HCT116 (cell line): ENCODE measurements around the gene CHSY3. TPM values are rescaled to one million over a fixed set of nuclear protein-coding genes. Genes with fewer than 3 reads are reported as not detected.

Experiments used
- ATAC-seq: fragments of 200-7000 bp; cut with Tn5 transposase; 2 replicates; pipeline ENCODE4 v1.9.1; 2020; ENCODE audit warnings: mild to moderate bottlenecking, moderate library complexity
- BruUV-seq: library from RNA; stranded (reverse); fragments of 400-500 nt; replicated peaks from 2 replicates; lab custom pipeline; 2021; lab: Mats Ljungman, UMichigan
- CTCF ChIA-PET: fragments of 300-600 bp; sonication (Branson Sonifier 250); formaldehyde crosslinking; loops from one replicate; lab custom pipeline; 2021; ENCODE audit warnings: antibody characterized with exemption; lab: Charles Lee
- POLR2A ChIA-PET: fragments of 300-600, 350-600 bp; sonication (Branson Sonifier 250); formaldehyde crosslinking; loops from one replicate; lab custom pipeline; 2021; ENCODE audit warnings: antibody characterized with exemption; lab: Charles Lee
- RAD21 ChIA-PET, 2 experiments: fragments of 300-600 bp; sonication (Branson Sonifier 250); formaldehyde crosslinking; loops; one replicate each; lab custom pipeline; 2023; ENCODE audit warnings: low total read pairs in 2 of 2; ENCODE audit not compliant: uncharacterized antibody in 2 of 2, unreplicated experiment in 2 of 2, low non-redundant PET in 1 of 2; lab: Charles Lee
- DNase-seq: peaks from one replicate; pipeline ENCODE4 v3.0.0-alpha.2; 2010; ENCODE audit warnings: low read depth, low spot score
- H2AFZ ChIP-seq: fragments of 200-600 bp; shearing (Covaris generic), sonication (generic); 2 replicates; pipeline ENCODE4 v1.6.1; 2017; ENCODE audit warnings: low read depth, mixed run types, mixed read lengths, antibody characterized with exemption, low read length; ENCODE audit not compliant: poor library complexity, severe bottlenecking
- H3K27ac ChIP-seq: 2 replicates; pipeline ENCODE4 v1.5.1; 2012; ENCODE audit warnings: low read depth, low read length
- H3K27me3 ChIP-seq: fragments of 200-600 bp; sonication (generic); 2 replicates; pipeline ENCODE4 v1.6.1; 2016; ENCODE audit warnings: mixed run types, low read length, mixed read lengths; ENCODE audit not compliant: insufficient read depth
- H3K36me3 ChIP-seq, 2 experiments: fragments of 200-500 bp in 1 of 2; fragments of 200-600 bp in 1 of 2; sonication (Bioruptor generic) in 1 of 2; sonication (generic) in 1 of 2; 2 replicates each; pipeline versions ENCODE4 v1.5.1 to v1.6.1; 2014 to 2016; ENCODE audit warnings: low read length in 2 of 2, inconsistent platforms in 1 of 2, mixed read lengths in 1 of 2, mixed run types in 1 of 2; ENCODE audit not compliant: insufficient read depth in 2 of 2, control insufficient read depth in 1 of 2
- H3K4me1 ChIP-seq, 2 experiments: fragments of 200-600 bp in 1 of 2; sonication (generic) in 1 of 2; 2 replicates each; pipeline versions ENCODE4 v1.5.1 to v1.6.1; 2012 to 2017; ENCODE audit warnings: low read length in 2 of 2, inconsistent platforms in 1 of 2, mild to moderate bottlenecking in 1 of 2, mixed read lengths in 1 of 2, mixed run types in 1 of 2, moderate library complexity in 1 of 2; ENCODE audit not compliant: insufficient read depth in 2 of 2, control insufficient read depth in 1 of 2
- H3K4me2 ChIP-seq: fragments of 200-600 bp; sonication (generic); 2 replicates; pipeline ENCODE4 v1.6.1; 2017; ENCODE audit warnings: mixed run types, low read length, mixed read lengths
- H3K4me3 ChIP-seq, 2 experiments: fragments of 200-600 bp in 1 of 2; sonication (generic) in 1 of 2; replicated peaks in 1 of 2; 2 replicates each; pipeline ENCODE4 v1.5.1; 2011 to 2016; ENCODE audit warnings: low read length in 2 of 2, control low read depth in 1 of 2, low read depth in 1 of 2, mild to moderate bottlenecking in 1 of 2, mixed read lengths in 1 of 2, mixed run types in 1 of 2
- H3K79me2 ChIP-seq: fragments of 200-600 bp; sonication (generic); 2 replicates; pipeline ENCODE4 v1.6.1; 2017; ENCODE audit warnings: mild to moderate bottlenecking, mixed run types, low read length, moderate library complexity, mixed read lengths; ENCODE audit not compliant: insufficient read depth
- H3K9ac ChIP-seq: fragments of 200-600 bp; sonication (generic); 2 replicates; pipeline ENCODE4 v1.6.1; 2016; ENCODE audit warnings: low read length, mixed read lengths
- H3K9me2 ChIP-seq: fragments of 200-600 bp; sonication (generic), shearing (Covaris generic); 2 replicates; pipeline ENCODE4 v1.6.1; 2017; ENCODE audit warnings: mixed run types, mild to moderate bottlenecking, moderate library complexity; ENCODE audit not compliant: insufficient read depth
- H3K9me3 ChIP-seq, 2 experiments: fragments of 200-500 bp in 1 of 2; fragments of 200-600 bp in 1 of 2; sonication (Bioruptor generic) in 1 of 2; sonication (generic) in 1 of 2; 2 replicates each; pipeline ENCODE4 v1.6.1; 2014 to 2017; ENCODE audit warnings: low read length in 2 of 2, mixed read lengths in 2 of 2, inconsistent platforms in 1 of 2, low read depth in 1 of 2, mild to moderate bottlenecking in 1 of 2, mixed run types in 1 of 2, moderate library complexity in 1 of 2; ENCODE audit not compliant: control insufficient read depth in 1 of 2, insufficient read depth in 1 of 2
- H4K20me1 ChIP-seq: fragments of 200-600 bp; sonication (generic), shearing (Covaris generic); 2 replicates; pipeline ENCODE4 v1.6.1; 2017; ENCODE audit warnings: mixed run types, mild to moderate bottlenecking, moderate library complexity; ENCODE audit not compliant: insufficient read depth
- CBX3 ChIP-seq: IDR thresholded peaks from 2 replicates; pipeline ENCODE4 v1.6.1; 2012; ENCODE audit warnings: low read depth
- CTCF ChIP-seq, 3 experiments: fragments of 200-600 bp in 1 of 3; sonication (generic) in 1 of 3; IDR thresholded peaks in 2 of 3; conservative IDR thresholded peaks in 1 of 3; 2 replicates each; pipeline ENCODE4 v1.5.1; 2012 to 2017; ENCODE audit warnings: low read depth in 2 of 3, low read length in 2 of 3, antibody characterized with exemption in 1 of 3, borderline replicate concordance in 1 of 3, control low read depth in 1 of 3, mild to moderate bottlenecking in 1 of 3, mixed read lengths in 1 of 3, mixed run types in 1 of 3, moderate library complexity in 1 of 3; ENCODE audit not compliant: insufficient read depth in 1 of 3
- EZH2 ChIP-seq: fragments of 200-600 bp; sonication (generic); IDR thresholded peaks from 2 replicates; pipeline ENCODE4 v1.6.1; 2017; ENCODE audit warnings: antibody characterized with exemption, mixed run types
- SIN3A ChIP-seq: IDR thresholded peaks from 2 replicates; pipeline ENCODE4 v1.6.1; 2012; ENCODE audit warnings: low read depth
- intact Hi-C: fragments of 100-400 bp; cut with micrococcal nuclease; formaldehyde crosslinking; loops from 2 replicates; pipeline ENCODE4 v1.10.0; 2022
- total RNA-seq: library from RNA; stranded (reverse); gene quantifications from one replicate; pipeline ENCODE4 v1.2.1, GENCODE V29; 2021; ENCODE audit not compliant: unreplicated experiment
- TF ChIP-seq, protein P1 (sequence below): IDR thresholded peaks from 2 replicates; pipeline ENCODE4 v1.6.1; 2012

Gene CHSY3
- total RNA-seq, 1 experiment from 2014 or later = 2.3 TPM

- TF ChIP-seq CTCF (IDR thresholded peaks at IDR 0.05 in 2 of 3, conservative IDR thresholded peaks at IDR 0.05 in 1 of 3; ENCODE audit: borderline replicate concordance in 1 of 3, insufficient read depth in 1 of 3, low read depth in 2 of 3, low read length in 2 of 3) = 0 out of 6 replicates have a peak, but pooled peaks of 1 of the 3 experiments have one; percentile 11
- TF ChIP-seq, protein P1, sequence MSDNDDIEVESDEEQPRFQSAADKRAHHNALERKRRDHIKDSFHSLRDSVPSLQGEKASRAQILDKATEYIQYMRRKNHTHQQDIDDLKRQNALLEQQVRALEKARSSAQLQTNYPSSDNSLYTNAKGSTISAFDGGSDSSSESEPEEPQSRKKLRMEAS = no peak
- no peak for TF ChIP-seq SIN3A
These were observed 2.1 kb downstream of the CHSY3 start (continued) for GRCh38 chr5:129906177-129906887.

DNA sequence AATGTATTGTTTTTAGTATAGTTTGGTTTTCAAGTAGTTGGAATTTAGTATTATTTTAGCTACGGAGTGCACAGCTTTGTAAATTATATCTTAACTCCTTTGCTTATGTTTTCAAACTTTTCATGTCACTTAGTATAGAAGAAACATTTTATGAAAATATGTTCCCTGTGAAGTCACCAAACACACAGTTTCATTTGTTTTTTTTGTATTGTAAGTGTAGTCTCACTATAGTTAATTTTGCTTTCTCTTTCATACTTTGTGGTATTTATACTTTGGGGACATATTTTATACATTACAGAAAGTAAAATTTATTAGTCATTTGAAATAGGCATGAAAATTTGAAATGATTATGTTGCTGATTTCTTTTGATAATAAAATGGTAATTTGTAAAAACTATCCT, 5.0 kb downstream of the CHSY3 start:
- no peaks in the 10 kb centered on the region for H3K9me2 ChIP-seq
- CTCF ChIA-PET = no interaction called here
- POLR2A ChIA-PET = no interaction called here
- RAD21 ChIA-PET = no interaction called here
- no peak overlapping the region for H3K27ac ChIP-seq
- no peaks in the 10 kb centered on the region for H3K79me2 ChIP-seq
- no peaks in the 10 kb centered on the region for H3K36me3 ChIP-seq
- no peaks in the 10 kb centered on the region for H3K9me3 ChIP-seq
- no peak overlapping the region for H3K4me3 ChIP-seq
- no peak overlapping the region for H2AFZ ChIP-seq
- TF ChIP-seq CBX3 (no peak), EZH2 (no peak)
- TF ChIP-seq, protein P1 = no peak
- BruUV-seq = no TSS peak
- H3K27me3 ChIP-seq = no peaks in the 10 kb centered on the region
- no peak for ATAC-seq
- intact Hi-C loops = loop anchor here (10.0 kb wide), 1 partner anchor 1476 kb away; no protein-coding TSS in a partner anchor
- H3K4me2 ChIP-seq = no peak overlapping the region
- no peak overlapping the region for H3K9ac ChIP-seq
- H3K4me1 ChIP-seq = peaks cover 9 to 21% of the 10 kb centered on the region in 2 experiments; a peak in 3 of 4 replicates
- no peak for DNase-seq
- no peaks in the 10 kb centered on the region for H4K20me1 ChIP-seq
